Skin epidermis (tissue), 12 donors: ENCODE measurements around the gene VMP1.
A peak's percentile ranks its signal among the peaks of the same experiment; 100 is the strongest.

Experiments used
- H3K27ac ChIP-seq, 21 experiments: fragments of 200-600 bp; sonication (generic) in 11 of 21; one replicate each; pipeline ENCODE4 v1.5.0; 2020; ENCODE audit warnings: mild to moderate bottlenecking in 3 of 21, inconsistent platforms in 2 of 21, moderate library complexity in 2 of 21
- H3K4me3 ChIP-seq, 7 experiments: fragments of 200-600 bp; sonication (generic) in 2 of 7; one replicate each; pipeline ENCODE4 v1.5.0; 2020; ENCODE audit warnings: inconsistent platforms in 2 of 7, mild to moderate bottlenecking in 2 of 7, moderate library complexity in 1 of 7

The VMP1 gene

GRCh38 chr17:59707149-59707970 is at the start of gene VMP1, which contains the start of gene PTRH2:
Gene VMP1 (plus strand): TSS chr17:59707654. CDS start chr17:59731447, 23,793 bp downstream.
Gene PTRH2 (minus strand): TSS chr17:59707430. CDS start chr17:59697978, 9,452 bp downstream.
- Histone ChIP-seq H3K27ac (peak within 1 kb of the TSS; percentile 59 to 96 (median 92)), H3K4me3 (peak within 1 kb of the TSS; percentile 54 to 87 (median 79))

- H3K27ac ChIP-seq: no peak overlapping the region
- H3K4me3 ChIP-seq: no peak overlapping the region
Observed at GRCh38 chr17:59666235-59666634, 41.2 kb upstream of the VMP1 start.

GRCh38 chr17:59668816-59669215 is 38.6 kb upstream of the VMP1 start:
- Histone ChIP-seq H3K4me3 (no peak overlapping the region), H3K27ac (peak overlapping the region in 6 of 21 experiments; percentile 21 to 60 (median 37))

- H3K4me3 ChIP-seq: no peak overlapping the region
- H3K27ac ChIP-seq: peak overlapping the region in 6 of 21 experiments; percentile 21 to 60 (median 37)
Observed at GRCh38 chr17:59669411-59669810, 38.0 kb upstream of the VMP1 start.

GRCh38 chr17:59669944-59670343 is 37.5 kb upstream of the VMP1 start:
- Histone ChIP-seq H3K4me3 (no peak overlapping the region), H3K27ac (peak overlapping the region in 5 of 21 experiments; percentile 10 to 60 (median 21))

- Histone ChIP-seq H3K27ac (peak overlapping the region in 2 of 21 experiments; percentile 3 to 26), H3K4me3 (no peak overlapping the region)
Observed at GRCh38 chr17:59671386-59671785, 36.1 kb upstream of the VMP1 start.

GRCh38 chr17:59675231-59675630 is 32.2 kb upstream of the VMP1 start:
- Histone ChIP-seq H3K27ac (peak overlapping the region in 1 of 21 experiments; percentile 12), H3K4me3 (no peak overlapping the region)

GRCh38 chr17:59676716-59677115 is 30.7 kb upstream of the VMP1 start:
- Histone ChIP-seq H3K27ac (peak overlapping the region in 2 of 21 experiments; percentile 8 to 9), H3K4me3 (no peak overlapping the region)

GRCh38 chr17:59678918-59679317 is 28.5 kb upstream of the VMP1 start:
- H3K4me3 ChIP-seq: no peak overlapping the region
- no peak overlapping the region for H3K27ac ChIP-seq

GRCh38 chr17:59680314-59680713 is 27.1 kb upstream of the VMP1 start:
- no peak overlapping the region for H3K4me3 ChIP-seq
- no peak overlapping the region for H3K27ac ChIP-seq

GRCh38 chr17:59683283-59683682 is 24.2 kb upstream of the VMP1 start:
- Histone ChIP-seq H3K27ac (no peak overlapping the region), H3K4me3 (no peak overlapping the region)

- no peak overlapping the region for H3K4me3 ChIP-seq
- H3K27ac ChIP-seq: no peak overlapping the region
Observed at GRCh38 chr17:59684967-59685366, 22.5 kb upstream of the VMP1 start.

GRCh38 chr17:59688008-59688407 is 19.4 kb upstream of the VMP1 start:
- Histone ChIP-seq H3K4me3 (no peak overlapping the region), H3K27ac (no peak overlapping the region)

GRCh38 chr17:59688496-59688895 is 19.0 kb upstream of the VMP1 start:
- Histone ChIP-seq H3K4me3 (no peak overlapping the region), H3K27ac (no peak overlapping the region)

GRCh38 chr17:59693582-59693981 is 13.9 kb upstream of the VMP1 start:
- H3K27ac ChIP-seq: no peak overlapping the region
- no peak overlapping the region for H3K4me3 ChIP-seq

GRCh38 chr17:59694344-59694743 is 13.1 kb upstream of the VMP1 start:
- Histone ChIP-seq H3K4me3 (no peak overlapping the region), H3K27ac (no peak overlapping the region)

GRCh38 chr17:59695945-59696681 is 11.3 kb upstream of the VMP1 start:
- no peak overlapping the region for H3K27ac ChIP-seq

GRCh38 chr17:59696682-59697277 is 10.7 kb upstream of the VMP1 start:
- no peak overlapping the region for H3K27ac ChIP-seq

More at GRCh38 chr17:59695945-59696681, 11.3 kb upstream of the VMP1 start:
- no peak overlapping the region for H3K4me3 ChIP-seq

GRCh38 chr17:59698143-59698542 is 9.3 kb upstream of the VMP1 start:
- Histone ChIP-seq H3K4me3 (no peak overlapping the region), H3K27ac (no peak overlapping the region)

More at GRCh38 chr17:59696682-59697277, 10.7 kb upstream of the VMP1 start:
- no peak overlapping the region for H3K4me3 ChIP-seq

GRCh38 chr17:59699218-59699617 is 8.2 kb upstream of the VMP1 start:
- H3K27ac ChIP-seq: no peak overlapping the region
- H3K4me3 ChIP-seq: no peak overlapping the region
